Myocyte (in vitro differentiated cells): ENCODE data around the gene LAIR2. TPM values are rescaled to one million over a fixed set of nuclear protein-coding genes. Genes with fewer than 3 reads are reported as not detected.
"Not testable (repeated sequence)": the region's sequence is repeated elsewhere in the genome, so short reads cannot be mapped to it uniquely, and the experiment has no call there.

Source experiments
- DNase-seq: peaks from one replicate; pipeline ENCODE4 v3.0.0-alpha.2; 2012; ENCODE audit warnings: low read depth
- total RNA-seq: library from RNA; depleted of rRNA; stranded (reverse); fragments of >200 nt; gene quantifications from 2 replicates; pipeline ENCODE4 v1.2.3, GENCODE V29; 2014

LAIR2 gene
- total RNA-seq, 1 donor from 2014 or later: not detected

DNA sequence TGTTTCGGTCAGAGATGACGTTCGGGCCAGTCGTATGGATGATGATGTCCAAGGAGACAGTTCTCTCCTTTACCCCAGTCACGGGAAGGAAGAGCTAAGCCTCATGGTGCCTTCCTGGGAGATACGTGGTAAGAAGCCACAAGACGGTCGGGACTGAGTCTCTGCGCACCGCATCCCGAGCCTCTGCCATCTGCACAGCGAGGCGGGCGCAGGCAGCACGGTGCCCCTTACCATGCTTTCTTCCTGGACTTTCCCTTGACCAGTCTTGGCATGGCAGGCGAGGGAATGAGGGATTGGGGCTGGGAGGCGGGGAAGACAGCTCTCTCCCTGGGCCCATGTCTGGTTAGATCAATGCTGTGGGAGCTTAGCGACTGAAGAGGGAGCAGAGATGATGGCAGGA lies 10.1 kb upstream of the LAIR2 start:
- DNase-seq: no peak

DNA sequence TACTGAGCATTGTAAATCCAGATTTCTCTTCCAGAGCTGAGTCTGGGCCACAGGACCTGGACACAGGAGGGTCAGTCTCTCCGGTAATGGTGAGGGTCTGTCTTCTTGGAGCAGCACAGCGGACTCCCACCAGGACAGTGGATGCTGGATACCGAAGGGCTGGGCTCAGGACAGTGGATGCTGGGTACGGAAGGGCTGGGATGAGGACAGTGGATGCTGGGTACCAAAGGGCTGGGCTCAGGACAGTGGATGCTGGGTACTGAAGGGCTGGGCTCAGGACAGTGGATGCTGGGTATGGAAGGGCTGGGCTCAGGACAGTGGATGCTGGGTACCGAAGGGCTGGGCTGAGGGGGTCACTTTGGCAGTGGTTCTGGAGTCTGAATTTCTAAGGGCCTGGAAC lies 9.6 kb upstream of the LAIR2 start:
- DNase-seq: not testable (repeated sequence)

DNA sequence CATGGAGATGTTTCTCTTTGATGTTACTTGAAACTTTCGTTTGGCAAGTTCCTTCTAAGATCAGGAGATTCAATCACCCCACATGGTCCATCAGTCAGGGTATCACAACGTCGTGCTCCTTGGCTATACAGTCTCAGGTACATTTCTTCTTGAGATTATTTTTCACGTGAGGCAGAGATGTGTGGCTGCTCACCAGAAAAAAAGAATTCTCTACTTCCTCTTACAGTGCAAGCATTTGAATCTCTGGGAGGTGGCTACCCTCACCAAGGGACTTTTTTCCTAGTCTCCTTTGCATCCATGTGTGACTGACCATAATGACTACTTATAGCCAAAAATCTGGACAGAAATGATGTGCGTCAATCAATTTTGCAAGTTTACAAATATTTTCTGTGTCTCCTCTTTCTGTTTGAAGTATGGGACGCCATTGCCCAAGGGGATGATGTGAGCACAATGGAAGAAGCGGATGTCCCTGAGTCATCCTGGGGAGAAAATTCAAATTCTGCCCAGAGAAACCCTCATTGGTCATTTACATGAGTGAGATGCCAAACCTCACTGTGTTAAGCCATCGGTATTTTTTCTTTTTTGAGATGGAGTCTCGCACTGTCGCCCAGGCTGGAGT lies 8.6 kb upstream of the LAIR2 start:
- DNase-seq: no peak

DNA sequence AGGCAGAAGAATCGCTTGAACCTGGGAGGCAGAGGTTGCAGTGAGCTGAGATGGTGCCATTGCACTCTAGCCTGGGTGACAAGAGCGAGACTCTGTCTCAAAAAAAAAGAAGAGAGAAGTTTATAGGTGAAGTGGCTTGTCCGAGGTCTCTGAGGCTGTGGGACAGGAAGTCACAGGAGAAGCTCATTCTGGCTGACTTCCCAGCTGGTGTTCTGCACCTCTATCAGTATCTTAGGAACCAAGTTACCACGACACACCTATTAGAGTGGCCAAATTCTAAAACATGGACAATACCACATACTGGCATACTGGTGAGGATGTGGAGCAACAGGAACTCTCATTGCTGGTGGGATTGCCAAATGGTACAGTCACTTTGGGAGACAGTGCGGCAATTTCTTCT lies 7.3 kb upstream of the LAIR2 start:
- not testable (repeated sequence) for DNase-seq

DNA sequence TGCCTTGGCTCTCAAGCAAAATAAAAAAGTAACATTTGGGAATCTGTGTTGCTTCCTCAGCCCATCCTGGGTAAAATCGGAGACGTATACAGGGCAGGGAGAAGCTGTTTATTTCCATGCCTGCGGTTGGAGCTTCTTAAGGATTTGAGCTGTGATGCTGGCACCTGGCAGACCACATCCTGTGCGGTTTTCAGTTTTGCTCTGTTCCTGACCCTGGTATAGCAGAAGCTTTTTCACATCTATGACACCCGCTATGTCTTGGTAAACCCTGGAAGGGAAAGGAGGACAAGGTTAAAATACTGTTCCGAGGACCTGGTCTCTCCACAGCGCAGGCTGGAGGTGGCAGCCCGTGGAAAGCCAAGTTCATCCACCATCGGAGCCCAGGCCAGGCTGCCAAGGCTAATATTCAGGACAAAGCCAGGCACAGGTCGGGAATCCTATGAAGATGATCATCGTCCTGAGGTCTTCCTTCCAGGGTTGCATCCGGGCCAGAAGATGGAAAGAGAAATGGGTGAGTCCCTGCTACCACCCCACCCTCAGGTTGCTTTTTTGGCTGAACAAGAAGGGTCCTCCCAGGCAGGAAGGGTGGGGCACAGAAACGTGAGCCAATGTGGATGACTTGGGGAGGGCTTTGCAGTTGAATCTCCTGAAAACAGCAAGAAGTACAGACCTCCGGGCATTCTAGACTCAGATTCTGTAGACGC lies 4.7 kb upstream of the LAIR2 start:
- not testable (repeated sequence) for DNase-seq

DNA sequence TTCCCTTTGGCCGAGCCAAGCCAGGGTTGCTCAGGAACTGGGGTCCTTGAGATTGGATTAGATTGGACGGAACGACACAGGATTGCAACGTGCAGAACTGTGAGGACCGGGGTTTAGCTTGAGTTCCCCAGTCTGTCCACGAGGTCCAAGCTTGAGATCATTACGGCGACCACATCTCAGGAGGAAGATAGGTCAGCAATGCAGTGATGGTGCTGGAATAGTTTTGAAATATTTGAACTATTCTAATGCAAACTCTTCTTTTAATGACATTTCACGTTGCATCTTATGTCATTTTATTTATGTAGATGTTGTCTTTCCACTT lies 4.2 kb upstream of the LAIR2 start:
- not testable (repeated sequence) for DNase-seq

DNA sequence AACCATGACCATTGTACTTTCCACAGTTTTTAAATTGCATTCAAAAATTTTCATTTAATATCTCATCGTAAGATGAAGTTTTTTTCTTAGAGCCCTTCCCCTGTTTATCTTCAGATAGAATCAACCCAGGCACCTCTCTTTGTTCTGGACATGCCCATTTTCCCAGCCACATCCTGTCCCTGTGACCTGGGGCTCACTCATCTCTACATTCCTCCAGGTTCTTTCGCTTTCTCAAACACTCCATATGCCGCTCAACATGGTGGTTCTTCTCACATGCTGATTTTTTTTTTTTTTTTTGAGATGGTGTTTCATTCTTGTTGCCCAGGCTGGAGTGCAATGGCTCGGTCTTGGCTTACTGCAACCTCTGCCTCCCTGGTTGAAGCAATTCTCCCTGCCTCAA lies 2.9 kb downstream of the LAIR2 start:
- not testable (repeated sequence) for DNase-seq

DNA sequence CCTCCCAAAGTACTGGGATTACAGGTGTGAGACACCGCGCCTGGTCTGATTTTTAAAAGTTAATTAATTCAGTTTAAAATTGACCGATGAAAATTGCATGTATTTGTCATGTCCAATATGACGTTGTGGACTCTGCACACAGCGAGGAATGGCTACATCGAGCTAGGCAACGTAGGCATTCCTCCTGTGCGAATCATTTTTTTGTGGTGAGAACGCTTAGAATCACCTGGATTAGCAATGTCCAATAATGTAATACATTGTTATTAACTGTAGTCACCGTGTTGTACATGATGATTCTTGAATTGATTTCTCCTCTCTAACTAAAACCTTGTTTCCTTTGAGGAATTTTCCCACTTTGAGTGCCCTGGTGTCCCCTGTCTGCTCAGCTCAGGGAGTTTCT lies 3.4 kb downstream of the LAIR2 start:
- no peak for DNase-seq

DNA sequence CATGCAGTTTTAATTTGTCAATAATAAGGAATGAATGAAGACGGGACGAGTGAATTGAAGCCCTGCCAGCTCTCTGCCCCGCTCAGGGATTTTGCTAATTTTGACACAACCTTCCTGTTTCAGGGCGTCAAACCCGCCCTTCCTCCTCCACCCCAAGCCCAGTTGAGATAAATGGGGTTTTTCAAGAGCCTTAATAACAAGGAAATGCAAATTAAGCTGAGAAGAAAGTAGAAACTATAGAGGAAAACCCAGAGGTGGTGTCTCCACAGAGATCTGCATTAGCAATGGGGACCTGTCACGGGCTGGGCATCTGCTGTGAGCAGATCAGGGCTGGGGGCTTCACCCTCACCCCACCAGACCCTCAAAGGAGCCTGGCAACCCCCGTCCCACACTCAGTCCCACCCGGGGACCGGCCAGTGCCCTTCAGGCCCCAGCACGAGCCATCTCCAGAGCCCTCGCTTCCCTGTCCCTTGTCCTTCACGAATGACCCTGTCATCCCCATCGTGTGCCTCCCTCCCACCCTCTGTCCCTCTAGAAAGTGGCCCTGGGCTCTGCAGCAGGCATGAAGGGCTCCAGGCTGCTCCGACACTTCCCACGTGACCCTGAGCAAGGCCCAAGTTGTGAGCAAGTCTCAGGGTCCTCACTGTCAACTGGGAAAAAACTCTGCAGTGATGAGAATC lies 4.5 kb downstream of the LAIR2 start:
- DNase-seq: not testable (repeated sequence)

DNA sequence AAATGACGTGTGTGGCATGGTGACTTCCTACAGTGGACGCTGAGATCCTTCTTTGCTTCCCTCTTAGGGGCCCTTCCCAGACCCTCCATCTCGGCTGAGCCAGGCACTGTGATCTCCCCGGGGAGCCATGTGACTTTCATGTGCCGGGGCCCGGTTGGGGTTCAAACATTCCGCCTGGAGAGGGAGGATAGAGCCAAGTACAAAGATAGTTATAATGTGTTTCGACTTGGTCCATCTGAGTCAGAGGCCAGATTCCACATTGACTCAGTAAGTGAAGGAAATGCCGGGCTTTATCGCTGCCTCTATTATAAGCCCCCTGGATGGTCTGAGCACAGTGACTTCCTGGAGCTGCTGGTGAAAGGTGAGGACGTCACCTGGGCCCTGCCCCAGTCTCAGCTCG lies 5.2 kb downstream of the LAIR2 start:
- no peak for DNase-seq

DNA sequence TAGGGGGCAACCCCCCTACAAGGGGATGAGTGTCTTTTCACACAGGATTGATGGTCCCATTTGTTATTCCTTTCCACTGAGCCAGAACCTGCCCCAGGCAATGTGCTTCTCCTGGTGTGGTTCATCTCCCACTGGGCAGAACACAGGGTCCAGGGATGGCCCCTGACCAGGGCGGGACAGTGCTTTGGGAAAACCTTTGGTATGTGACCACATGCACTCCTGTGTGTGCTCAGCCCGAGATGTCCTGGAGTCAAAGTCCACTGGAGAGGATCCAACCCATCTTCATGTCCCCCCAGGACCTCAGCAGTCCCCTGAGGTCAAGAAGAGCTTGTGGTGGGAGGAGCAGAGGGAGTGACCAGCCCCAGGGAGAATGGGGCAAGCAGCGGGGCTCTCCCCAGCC lies 5.9 kb downstream of the LAIR2 start:
- DNase-seq: not testable (repeated sequence)

DNA sequence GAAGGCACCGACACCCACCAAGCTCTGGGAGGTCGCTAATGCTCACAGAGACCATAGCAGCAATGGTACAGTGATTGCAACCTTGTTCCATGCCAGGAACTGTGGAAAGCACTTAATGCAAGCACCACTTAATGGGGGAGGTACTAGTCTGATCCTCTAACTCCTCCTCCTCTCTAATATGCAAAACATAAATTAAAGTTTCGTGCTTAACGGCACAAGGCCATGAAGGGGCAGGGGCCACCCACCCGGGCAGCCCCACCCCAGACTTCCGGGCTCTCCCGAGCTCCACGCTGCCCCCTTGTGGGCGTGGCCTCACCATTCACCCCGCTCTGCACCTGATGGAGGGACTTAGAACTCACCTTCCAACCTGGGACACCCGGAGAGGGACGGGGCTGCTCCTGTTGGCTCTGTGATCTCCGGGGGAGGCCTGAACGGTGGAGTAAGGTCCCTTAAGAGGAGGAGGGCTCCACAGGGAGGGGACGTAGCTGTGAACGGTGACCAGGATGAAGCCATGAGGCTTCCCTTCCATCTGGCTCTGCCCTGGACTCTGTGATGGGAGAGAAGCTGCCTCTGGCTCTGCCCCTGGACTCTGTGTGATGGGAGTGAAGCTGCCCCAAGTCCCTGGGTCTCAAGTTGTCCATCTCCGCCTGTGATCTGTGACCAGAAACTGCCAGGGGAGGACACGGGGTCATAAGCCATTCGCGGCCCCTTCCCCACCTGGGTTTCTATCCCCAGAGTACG lies 6.7 kb downstream of the LAIR2 start:
- not testable (repeated sequence) for DNase-seq

DNA sequence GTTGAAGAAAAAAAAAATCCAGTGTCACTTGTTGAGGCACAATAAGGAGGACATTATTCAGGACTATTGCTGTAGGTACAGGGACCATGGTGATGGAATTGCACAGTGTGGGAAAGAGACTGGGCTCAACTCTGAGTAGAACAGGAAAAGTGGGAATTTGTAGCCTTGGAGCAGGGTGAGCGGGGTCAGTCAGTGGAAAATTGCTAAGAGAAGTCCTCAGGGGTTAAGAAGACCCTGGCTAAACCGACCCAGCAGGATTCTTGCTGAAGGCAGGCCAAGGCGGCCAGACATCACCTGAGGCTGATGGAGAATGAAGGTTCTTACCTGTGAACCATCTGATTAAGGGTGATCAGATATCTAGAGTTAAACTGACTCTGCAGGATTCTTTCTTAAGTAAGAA lies 12.5 kb downstream of the LAIR2 start:
- no peak for DNase-seq

DNA sequence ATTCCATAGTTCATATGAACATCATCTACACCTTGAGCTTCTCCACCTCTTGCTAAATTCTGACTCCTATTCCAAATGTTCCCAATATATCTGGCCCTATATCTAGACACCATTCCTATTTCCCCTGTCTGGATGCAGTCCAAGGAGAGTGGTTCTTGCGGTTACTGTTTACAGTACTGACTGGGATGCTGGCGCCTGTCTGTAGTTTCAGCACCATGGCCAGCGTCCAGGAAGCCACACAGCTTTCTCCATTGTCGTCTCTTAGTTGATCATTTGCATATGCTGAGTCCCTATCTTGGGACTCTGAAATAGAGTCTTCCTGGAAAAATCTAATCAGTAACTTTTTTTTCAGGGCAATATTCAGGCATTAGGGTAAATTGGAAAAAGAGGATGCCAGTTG lies 14.9 kb downstream of the LAIR2 start:
- peak; percentile 87 for DNase-seq

DNA sequence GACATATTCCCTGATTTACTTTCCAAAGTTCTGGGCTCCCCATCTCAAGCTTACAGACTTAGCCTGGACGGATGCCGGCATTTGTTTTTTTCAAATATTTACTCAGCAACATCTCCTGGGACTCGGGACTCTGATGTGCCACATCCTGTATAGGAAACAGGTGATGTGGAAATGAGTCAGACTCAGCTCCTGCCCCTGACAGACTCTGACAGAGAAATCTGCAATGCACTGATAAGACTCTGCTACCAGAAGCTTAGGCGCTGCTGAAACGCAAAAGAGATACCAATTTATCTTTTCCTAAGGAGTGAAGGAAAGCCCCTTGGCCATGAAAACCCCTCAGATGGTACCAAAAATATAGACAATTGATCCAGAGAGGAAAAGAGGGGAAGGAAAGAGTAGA lies 16.2 kb downstream of the LAIR2 start:
- peak; percentile 26 for DNase-seq

DNA sequence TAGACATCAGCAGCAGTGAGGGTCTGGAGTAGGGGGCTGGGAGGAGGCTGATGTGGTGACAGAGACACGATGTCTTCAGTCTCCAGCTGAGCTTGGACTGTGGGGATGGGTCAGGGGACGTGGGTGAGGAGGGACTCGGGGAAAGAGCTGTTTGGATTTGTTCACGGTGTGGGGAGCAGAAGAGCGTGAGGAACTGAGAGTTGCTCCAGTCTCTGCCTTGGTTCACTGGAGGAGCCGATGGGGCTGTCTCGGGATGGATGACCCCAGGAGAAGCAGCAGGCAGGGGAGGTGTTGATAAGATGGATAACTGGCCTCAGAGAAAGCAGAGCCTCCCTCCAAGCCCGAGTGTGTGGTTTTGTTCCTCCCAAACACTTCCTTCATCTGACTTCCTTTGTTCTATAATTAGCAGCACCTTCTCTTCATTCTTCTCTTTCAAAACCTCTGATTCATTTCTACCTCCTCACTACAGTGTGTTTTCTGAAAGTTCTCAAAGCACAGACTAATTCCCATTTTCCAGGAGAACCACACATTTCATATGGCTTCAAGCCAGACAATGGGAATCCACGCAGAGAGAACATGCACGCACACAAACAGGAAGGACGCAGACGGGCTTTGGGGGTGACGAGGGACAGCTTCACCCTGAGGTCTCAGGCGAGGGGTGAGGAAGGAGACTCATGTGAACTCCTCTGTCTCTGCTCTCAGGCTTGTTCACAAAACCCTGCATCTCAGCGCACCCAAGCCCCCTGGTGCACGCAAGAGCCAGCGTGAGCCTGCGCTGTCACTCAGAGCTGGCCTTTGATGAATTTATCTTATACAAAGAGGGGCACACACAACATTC lies 18.6 kb downstream of the LAIR2 start:
- DNase-seq: no peak

DNA sequence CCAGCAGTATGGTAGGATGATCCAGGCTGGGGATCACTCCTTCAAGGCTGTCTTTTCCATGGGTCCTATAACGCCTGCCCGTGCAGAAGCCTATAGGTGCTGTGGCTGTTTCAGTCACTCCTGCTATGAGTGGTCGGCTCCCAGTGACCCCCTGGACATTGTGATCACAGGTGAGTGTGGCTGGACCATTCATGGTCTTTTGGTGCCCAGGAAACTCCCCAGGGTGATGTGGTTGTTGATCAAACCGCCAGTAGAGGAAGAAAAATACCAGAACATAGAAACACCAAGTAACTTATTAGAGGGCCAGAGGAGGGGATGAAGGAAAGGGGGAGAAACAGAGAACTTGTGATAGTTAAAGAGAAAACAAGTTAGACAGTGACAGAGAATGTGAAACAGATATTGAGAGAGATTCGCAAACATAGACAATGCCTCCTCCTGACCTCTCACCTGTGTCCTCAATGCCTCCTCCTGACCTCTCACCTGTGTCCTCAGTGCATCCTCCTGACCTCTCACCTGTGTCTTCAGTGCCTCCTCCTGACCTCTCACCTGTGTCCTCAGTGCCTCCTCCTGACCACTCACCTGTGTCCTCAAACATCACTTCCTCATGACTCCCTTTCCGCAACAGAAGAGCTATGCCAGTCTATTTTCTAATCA lies 19.4 kb downstream of the LAIR2 start:
- no peak for DNase-seq

DNA sequence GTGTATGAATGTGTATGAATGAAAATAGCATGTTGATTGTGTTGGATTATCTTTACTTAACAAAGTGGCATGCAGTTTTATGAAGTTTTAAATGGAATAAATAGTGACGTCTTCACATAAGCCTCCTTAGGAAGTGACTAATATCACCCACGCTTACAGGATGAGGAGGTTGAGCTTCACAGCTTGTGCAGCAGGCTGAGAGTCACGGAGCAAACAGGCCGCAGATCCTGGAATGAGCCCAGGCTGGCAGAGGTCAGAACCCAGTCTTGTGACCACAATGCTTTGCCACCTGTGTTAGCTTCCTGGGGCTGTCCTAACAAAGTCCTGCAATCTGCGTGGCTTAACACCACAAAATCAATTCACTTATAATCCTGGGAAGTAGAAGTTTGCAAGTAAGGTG lies 20.8 kb downstream of the LAIR2 start:
- peak; percentile 83 for DNase-seq

DNA sequence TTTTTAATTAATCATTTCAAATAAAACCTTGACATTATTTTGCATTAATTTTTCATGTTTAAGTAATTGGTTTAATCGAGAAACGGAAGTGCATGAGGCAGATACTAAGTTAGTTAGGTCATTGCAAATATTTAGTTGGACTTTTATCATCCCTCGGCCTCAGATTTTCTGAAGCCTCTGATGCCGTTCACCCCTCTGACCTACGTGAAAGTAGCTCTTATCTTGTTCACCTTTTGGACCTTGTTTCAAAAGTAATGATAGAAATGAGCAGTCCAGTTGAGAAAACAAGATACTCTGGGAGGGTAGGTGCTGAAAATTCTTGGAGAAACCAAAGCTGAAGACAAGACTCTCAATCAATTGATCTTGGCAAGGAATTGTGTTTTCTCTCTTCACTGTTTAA lies 23.0 kb downstream of the LAIR2 start:
- DNase-seq: no peak

DNA sequence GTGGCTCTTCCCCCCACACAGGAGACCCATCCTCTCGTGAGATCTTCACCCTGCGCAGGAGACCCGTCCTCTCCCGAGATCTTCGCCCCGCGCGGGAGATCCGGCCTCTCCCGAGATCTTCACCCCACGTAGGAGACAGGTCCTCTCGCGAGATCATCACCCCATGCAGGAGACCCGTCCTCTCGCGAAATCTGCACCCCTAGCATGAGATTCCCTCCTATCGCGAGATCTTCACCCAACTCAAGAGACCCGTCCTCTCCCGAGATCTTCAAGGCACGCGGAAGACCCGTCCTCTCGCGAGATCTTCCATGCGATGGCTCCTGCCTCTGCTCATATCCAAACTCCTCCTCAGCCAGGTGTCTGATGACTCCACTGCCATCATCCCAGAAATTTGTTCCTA lies 24.3 kb downstream of the LAIR2 start:
- DNase-seq: no peak

DNA sequence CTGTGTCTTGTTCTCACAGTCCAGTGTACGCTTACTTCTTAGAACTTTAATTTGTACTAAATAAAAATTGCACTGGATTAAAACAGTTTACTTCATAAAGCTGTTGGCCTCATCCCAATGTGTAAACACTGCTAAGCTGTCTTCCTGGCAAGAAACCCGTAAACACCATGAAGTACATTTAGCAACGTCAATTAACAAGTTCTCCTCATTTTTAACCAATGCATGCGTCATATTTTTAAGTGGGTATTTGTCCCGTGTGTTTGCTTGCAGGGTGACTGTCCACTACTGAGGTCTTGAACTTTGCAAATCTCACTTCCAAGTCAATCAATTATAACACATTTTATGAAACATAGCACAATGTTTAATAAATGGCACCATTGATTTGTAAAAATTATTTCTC lies 28.2 kb downstream of the LAIR2 start:
- DNase-seq: no peak
